HG03108 (cell line): ENCODE data around the gene OR2T29.
"Not testable (repeated sequence)": the region's sequence is repeated elsewhere in the genome, so short reads cannot be mapped to it uniquely, and the experiment has no call there.

ENCODE experiments used
- ATAC-seq: cut with Tn5 transposase; IDR thresholded peaks from one replicate; pipeline ENCODE4 v1.9.1; 2021; ENCODE audit warnings: moderate library complexity; ENCODE audit not compliant: unreplicated experiment

The OR2T29 gene

GRCh38 chr1:248521856-248522255, 40.7 kb downstream of the OR2T29 start:
- no peak for ATAC-seq

- not testable (repeated sequence) for ATAC-seq
Measured at GRCh38 chr1:248510217-248510616, 52.4 kb downstream of the OR2T29 start.

- ATAC-seq = not testable (repeated sequence)
Measured at GRCh38 chr1:248507773-248508172, 54.8 kb downstream of the OR2T29 start, which contains the start of gene OR2G6. Gene OR2G6, plus strand, starts transcription at chr1:248508073. Its CDS starts 13,574 bp downstream, at chr1:248521647.
